Measurements from ENCODE around the gene MARCKSL1. TPM values are rescaled to one million over a fixed set of nuclear protein-coding genes. Genes with fewer than 3 reads are reported as not detected.
"Not testable (repeated sequence)": the region's sequence is repeated elsewhere in the genome, so short reads cannot be mapped to it uniquely, and the experiment has no call there.

Gene MARCKSL1
- total RNA-seq, 1 experiment from 2014 or later, result 457 TPM

- Histone ChIP-seq H3K9ac (ENCODE audit: extremely low read depth, insufficient read length, low read length) (no peak overlapping the region), H2BK120ac (ENCODE audit: low read depth, low read length, poor library complexity, severe bottlenecking) (no peak overlapping the region), H3K27me3 (ENCODE audit: insufficient read depth, low read length) (no peaks in the 10 kb centered on the region), H3K9me3 (ENCODE audit: control insufficient read depth, low read depth, low read length) (no peaks in the 10 kb centered on the region), H2BK15ac (ENCODE audit: low read depth, low read length) (no peak overlapping the region), H4K20me1 (ENCODE audit: control insufficient read depth, insufficient read depth, insufficient read length) (no peaks in the 10 kb centered on the region), H4K5ac (ENCODE audit: insufficient read length, low read depth, low read length) (no peak overlapping the region), H3K4me2 (ENCODE audit: insufficient read depth, insufficient read length, low read length) (no peak overlapping the region), H3K23me2 (ENCODE audit: insufficient read length, low read depth, low read length, poor library complexity, severe bottlenecking) (no peaks in the 10 kb centered on the region), H3K56ac (ENCODE audit: insufficient read length, low read depth, low read length) (no peak overlapping the region), H3K79me1 (ENCODE audit: insufficient read depth, low read depth, low read length, poor library complexity, severe bottlenecking) (peaks cover 22% of the 10 kb centered on the region), H3K27ac (ENCODE audit: insufficient read length, low read depth, low read length) (no peak overlapping the region), H3T11ph (ENCODE audit: low read length) (no peak overlapping the region), H3K18ac (ENCODE audit: insufficient read length, low read depth, low read length) (no peak overlapping the region), H2BK5ac (ENCODE audit: insufficient read length, low read length) (no peak overlapping the region), H2AK5ac (ENCODE audit: insufficient read length, low read length) (no peak overlapping the region), H3K79me2 (ENCODE audit: insufficient read depth, low read length) (peaks cover 6% of the 10 kb centered on the region; the same call in 1 of the 2 replicates), H2AFZ (ENCODE audit: low read length) (no peak overlapping the region), H2BK12ac (ENCODE audit: insufficient read length, low read depth, low read length) (no peak overlapping the region), H4K91ac (ENCODE audit: insufficient read length, low read depth, low read length) (no peak overlapping the region), H3K23ac (ENCODE audit: insufficient read length, low read depth, low read length) (no peak overlapping the region), H3K4me1 (ENCODE audit: insufficient read depth, low read length) (no peaks in the 10 kb centered on the region), H3K4ac (ENCODE audit: low read depth, low read length) (no peak overlapping the region), H3K14ac (ENCODE audit: insufficient read depth, low read length) (no peak overlapping the region), H2BK20ac (ENCODE audit: low read depth, low read length, poor library complexity, severe bottlenecking) (no peak overlapping the region), H4K8ac (replicated peaks; ENCODE audit: insufficient read length, low read depth, low read length) (no peak overlapping the region)
- Mint-ChIP-seq H3K9me3 (peaks cover 0 to 2% of the 10 kb centered on the region in 2 experiments; a peak in 1 of 5 replicates), H3K27me3 (ENCODE audit: low read depth) (no peaks in the 10 kb centered on the region), H3K27ac (peak overlapping the region in 1 of 3 experiments; percentile 44; a peak in 2 of 7 replicates), H3K4me1 (peaks cover 10 to 11% of the 10 kb centered on the region in 2 experiments), H3K4me3 (no peak overlapping the region; a peak in 1 of 5 replicates), H3K36me3 (ENCODE audit: insufficient read depth in 1 of 3, low read depth in 3 of 3) (peaks cover 25 to 51% (median 35%) of the 10 kb centered on the region in 3 experiments)
- no peak for DNase-seq
- no peak for TF ChIP-seq CTCF (conservative IDR thresholded peaks at IDR 0.05)
Observed at GRCh38 chr1:32299327-32299726, 36.7 kb downstream of the MARCKSL1 start.

- H3K79me2 ChIP-seq (ENCODE audit: insufficient read depth, low read length); H3K4ac ChIP-seq (ENCODE audit: low read depth, low read length); H4K5ac ChIP-seq (ENCODE audit: insufficient read length, low read depth, low read length); H3K56ac ChIP-seq (ENCODE audit: insufficient read length, low read depth, low read length); H4K91ac ChIP-seq (ENCODE audit: insufficient read length, low read depth, low read length); H2BK5ac ChIP-seq (ENCODE audit: insufficient read length, low read length); H2AK5ac ChIP-seq (ENCODE audit: insufficient read length, low read length); H2BK15ac ChIP-seq (ENCODE audit: low read depth, low read length); H3K4me3 Mint-ChIP-seq; H3K4me1 ChIP-seq (ENCODE audit: insufficient read depth, low read length); DNase-seq; H3K4me2 ChIP-seq (ENCODE audit: insufficient read depth, insufficient read length, low read length); H3K9me3 Mint-ChIP-seq; H2BK20ac ChIP-seq (ENCODE audit: low read depth, low read length, poor library complexity, severe bottlenecking); H2BK120ac ChIP-seq (ENCODE audit: low read depth, low read length, poor library complexity, severe bottlenecking); H3K23me2 ChIP-seq (ENCODE audit: insufficient read length, low read depth, low read length, poor library complexity, severe bottlenecking); H4K8ac ChIP-seq (replicated peaks; ENCODE audit: insufficient read length, low read depth, low read length); H3K14ac ChIP-seq (ENCODE audit: insufficient read depth, low read length); H3K27me3 ChIP-seq (ENCODE audit: insufficient read depth, low read length); H3K9me3 ChIP-seq (ENCODE audit: control insufficient read depth, low read depth, low read length); H3K27ac Mint-ChIP-seq; H3T11ph ChIP-seq (ENCODE audit: low read length); H2BK12ac ChIP-seq (ENCODE audit: insufficient read length, low read depth, low read length); H3K27ac ChIP-seq (ENCODE audit: insufficient read length, low read depth, low read length); H3K23ac ChIP-seq (ENCODE audit: insufficient read length, low read depth, low read length); H3K9ac ChIP-seq (ENCODE audit: extremely low read depth, insufficient read length, low read length); H2AFZ ChIP-seq (ENCODE audit: low read length); H3K27me3 Mint-ChIP-seq (ENCODE audit: low read depth); H3K18ac ChIP-seq (ENCODE audit: insufficient read length, low read depth, low read length); H4K20me1 ChIP-seq (ENCODE audit: control insufficient read depth, insufficient read depth, insufficient read length): not testable (repeated sequence)
- H3K79me1 ChIP-seq (ENCODE audit: insufficient read depth, low read depth, low read length, poor library complexity, severe bottlenecking), result peaks cover 21% of the 10 kb centered on the region
- peaks cover 10 to 11% of the 10 kb centered on the region in 2 experiments for H3K4me1 Mint-ChIP-seq
- H3K36me3 Mint-ChIP-seq (ENCODE audit: insufficient read depth in 1 of 3, low read depth in 3 of 3), result peaks cover 15 to 40% (median 28%) of the 10 kb centered on the region in 3 experiments; a peak in 6 of 7 replicates
- no CpG with 5 or more reads among the region's 16 CpGs for WGBS (ENCODE audit: extremely low coverage, insufficient read length, low lambda C conversion rate)
Observed at GRCh38 chr1:32298211-32298610, 37.8 kb downstream of the MARCKSL1 start.

Data from H9 (cell line).